ENCODE measurements around the gene JAKMIP2. TPM values are rescaled to one million over a fixed set of nuclear protein-coding genes. Genes with fewer than 3 reads are reported as not detected.

The JAKMIP2 gene
- total RNA-seq, 4 donors from 2014 or later, result 0.28 to 2.0 (median 0.73) TPM

DNA sequence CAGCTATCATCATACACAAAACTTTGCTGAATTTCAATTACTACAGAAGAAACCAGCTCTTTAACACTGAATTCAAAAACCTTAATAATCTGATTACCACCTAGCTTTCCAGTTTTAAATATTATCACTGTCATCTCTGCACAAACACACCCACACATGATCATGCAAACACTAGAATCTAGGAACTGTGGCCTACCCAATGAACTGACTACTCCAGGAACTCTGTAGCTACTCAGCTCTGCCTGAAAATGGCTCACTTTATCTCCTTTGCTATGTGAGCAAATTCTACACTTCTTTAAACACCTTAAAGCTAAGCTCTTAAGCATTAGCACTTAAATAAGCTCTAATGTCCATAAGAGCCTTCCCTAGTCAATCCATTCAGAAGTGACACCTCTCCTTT is 149.4 kb downstream of the JAKMIP2 start:
- DNase-seq (ENCODE audit: low spot score) (no peak), ATAC-seq (ENCODE audit: low FRiP score) (no peak)
- TF ChIP-seq, protein P1, sequence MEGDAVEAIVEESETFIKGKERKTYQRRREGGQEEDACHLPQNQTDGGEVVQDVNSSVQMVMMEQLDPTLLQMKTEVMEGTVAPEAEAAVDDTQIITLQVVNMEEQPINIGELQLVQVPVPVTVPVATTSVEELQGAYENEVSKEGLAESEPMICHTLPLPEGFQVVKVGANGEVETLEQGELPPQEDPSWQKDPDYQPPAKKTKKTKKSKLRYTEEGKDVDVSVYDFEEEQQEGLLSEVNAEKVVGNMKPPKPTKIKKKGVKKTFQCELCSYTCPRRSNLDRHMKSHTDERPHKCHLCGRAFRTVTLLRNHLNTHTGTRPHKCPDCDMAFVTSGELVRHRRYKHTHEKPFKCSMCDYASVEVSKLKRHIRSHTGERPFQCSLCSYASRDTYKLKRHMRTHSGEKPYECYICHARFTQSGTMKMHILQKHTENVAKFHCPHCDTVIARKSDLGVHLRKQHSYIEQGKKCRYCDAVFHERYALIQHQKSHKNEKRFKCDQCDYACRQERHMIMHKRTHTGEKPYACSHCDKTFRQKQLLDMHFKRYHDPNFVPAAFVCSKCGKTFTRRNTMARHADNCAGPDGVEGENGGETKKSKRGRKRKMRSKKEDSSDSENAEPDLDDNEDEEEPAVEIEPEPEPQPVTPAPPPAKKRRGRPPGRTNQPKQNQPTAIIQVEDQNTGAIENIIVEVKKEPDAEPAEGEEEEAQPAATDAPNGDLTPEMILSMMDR (IDR thresholded peaks at IDR 0.05), result no peak

DNA sequence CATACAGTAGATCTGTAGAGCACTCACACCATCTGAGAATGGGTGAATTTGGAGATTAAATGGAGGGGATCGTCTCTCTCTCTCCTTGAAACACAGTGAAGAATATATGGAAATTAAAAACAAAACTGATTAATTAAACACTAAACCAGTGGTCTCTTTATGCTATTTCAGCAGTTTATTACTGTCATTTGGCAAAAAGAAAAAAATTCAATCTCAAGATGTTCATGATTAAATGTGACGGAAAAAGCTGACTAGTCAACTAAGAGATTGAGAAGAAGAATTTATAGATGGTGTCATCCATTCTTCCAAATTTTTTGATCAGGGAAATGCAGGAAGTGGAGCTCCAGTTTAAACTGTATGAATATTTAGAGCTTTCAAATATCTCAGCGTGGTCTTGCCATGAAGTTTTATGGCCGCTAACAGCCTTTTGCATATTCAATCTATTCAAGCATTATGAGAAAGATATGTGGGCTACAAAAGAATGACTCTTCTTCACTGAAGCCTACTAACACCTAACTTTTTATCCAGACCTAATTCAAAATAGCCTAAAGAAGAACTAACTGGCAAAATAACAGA is 151.0 kb downstream of the JAKMIP2 start:
- DNase-seq (ENCODE audit: low spot score), result no peak
- ATAC-seq (ENCODE audit: low FRiP score), result no peak
- TF ChIP-seq, protein P1 (IDR thresholded peaks at IDR 0.05), result no peak

DNA sequence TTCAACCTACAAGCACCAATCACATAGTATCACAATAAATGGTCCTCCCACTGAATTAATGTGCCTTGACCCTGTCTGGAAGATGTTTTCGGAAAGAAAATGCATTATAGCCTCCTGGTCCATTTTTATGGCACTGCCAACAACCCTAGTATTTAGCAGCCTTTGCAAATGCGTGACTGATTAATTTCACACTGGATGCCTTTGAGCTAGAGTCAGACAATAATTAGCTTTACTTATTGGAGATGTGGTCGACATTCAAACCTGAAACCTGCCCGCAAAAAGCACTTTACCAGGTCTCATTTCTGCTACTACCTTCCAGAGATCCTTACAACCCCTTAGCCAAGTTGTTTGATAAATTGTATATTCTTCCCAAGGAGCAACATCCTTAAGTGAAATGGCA is 153.3 kb downstream of the JAKMIP2 start:
- no peak for DNase-seq (ENCODE audit: low spot score)
- no peak for ATAC-seq (ENCODE audit: low FRiP score)
- TF ChIP-seq, protein P1 (IDR thresholded peaks at IDR 0.05), result no peak

DNA sequence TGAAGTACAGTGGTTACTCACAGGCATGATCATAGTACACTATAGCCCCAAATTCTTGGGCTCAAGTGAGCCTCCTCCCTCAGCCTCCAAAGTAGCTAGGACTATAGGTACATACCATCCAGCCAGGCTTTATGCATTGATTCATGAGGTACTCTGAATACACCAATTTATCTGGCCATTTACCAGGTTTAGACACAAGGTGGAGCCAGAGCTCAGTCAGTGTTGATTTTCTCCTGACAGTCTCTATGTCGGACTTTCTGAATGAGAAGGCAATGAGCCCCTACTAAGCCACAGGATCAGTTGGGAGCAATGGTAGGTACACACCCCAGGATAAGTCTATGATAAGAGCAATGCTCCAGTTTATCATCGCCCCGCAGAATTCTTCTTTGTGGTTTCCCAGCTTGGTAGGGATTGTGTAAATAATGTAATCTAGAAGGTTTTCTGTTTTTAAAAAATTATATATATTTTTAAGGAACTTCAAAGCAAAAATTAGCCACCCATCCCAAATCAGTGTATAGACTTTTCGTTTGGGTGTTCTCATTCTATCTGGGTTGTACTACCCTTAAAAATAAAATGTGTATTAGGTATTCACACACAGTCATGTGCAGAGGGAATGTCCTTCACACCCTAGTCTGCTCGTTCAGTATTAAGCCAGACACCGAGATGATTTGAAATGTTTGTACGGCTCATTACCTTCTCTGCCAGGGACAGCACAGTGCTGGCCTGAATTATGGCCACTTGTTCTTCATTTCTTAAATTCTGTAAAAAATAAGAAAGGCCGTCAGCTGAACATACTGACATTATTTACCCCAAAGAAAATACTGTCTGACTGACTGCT is 154.3 kb downstream of the JAKMIP2 start:
- ATAC-seq (ENCODE audit: low FRiP score), result peak; percentile 71
- peak; percentile 29 for DNase-seq (ENCODE audit: low spot score)
- TF ChIP-seq, protein P1 (IDR thresholded peaks at IDR 0.05), result no peak

DNA sequence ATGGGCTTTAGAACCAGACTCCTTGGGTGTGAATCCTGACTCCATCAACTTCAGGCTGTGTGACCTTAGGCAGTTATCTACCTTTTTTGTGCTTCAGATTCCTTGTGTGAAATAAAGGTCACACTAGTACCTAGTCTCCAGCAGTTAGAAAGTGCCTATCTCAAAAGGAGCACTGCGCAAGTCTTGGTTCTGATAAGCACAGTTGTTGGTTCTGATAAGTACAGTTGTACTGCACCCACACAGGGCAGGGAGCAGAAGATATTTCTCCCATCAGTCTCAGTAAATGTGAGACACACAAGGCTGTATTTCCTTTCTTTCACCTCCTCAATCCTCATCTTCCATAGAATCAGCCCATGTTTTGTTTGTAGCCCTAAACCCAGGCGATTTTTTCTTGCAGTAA is 156.1 kb downstream of the JAKMIP2 start:
- ATAC-seq (ENCODE audit: low FRiP score), result no peak

DNA sequence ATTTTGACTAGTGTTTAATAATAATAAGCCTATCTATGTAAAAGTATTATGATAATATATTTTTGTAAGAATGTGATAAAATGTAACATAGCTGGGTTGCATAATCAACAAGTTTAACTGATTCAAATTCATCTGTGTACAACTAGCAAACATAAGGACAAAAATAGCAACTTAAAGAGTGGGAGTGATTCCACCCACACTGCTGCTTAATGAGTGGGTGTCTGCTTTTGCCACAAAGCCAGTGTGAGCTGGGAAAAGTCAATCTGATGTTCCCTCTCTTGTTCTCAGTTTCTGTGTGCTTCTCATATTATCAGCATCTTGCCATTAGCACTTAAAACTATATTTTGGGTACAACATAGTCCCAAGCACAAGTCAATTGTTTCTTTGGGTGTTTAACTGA is 161.5 kb downstream of the JAKMIP2 start:
- no peak for ATAC-seq (ENCODE audit: low FRiP score)
- DNase-seq (ENCODE audit: low spot score), result no peak
- TF ChIP-seq, protein P1 (IDR thresholded peaks at IDR 0.05), result no peak

More for the DNA sequence above, 156.1 kb downstream of the JAKMIP2 start:
- TF ChIP-seq, protein P1 (IDR thresholded peaks at IDR 0.05), result no peak
- no peak for DNase-seq (ENCODE audit: low spot score)

Data from omental fat pad (tissue), 4 donors.